Pancreas (tissue), 10 donors: ENCODE measurements around the gene TCFL5. TPM values are rescaled to one million over a fixed set of nuclear protein-coding genes. Genes with fewer than 3 reads are reported as not detected.
A peak's percentile ranks its signal among the peaks of the same experiment; 100 is the strongest.

Experiments used
- ATAC-seq, 4 donors: fragments of 200-7000 bp; cut with Tn5 transposase; one replicate each; pipeline versions ENCODE4 v1.8.0 to v1.9.1; 2020; ENCODE audit warnings: mild to moderate bottlenecking in 4 of 4, moderate library complexity in 4 of 4
- DNase-seq, 6 donors: peaks; one replicate each; pipeline ENCODE4 v3.0.0-alpha.2; 2020
- FAIRE-seq: peaks from 2 replicates; lab custom pipeline; 2012; peaks lifted over from hg19 to GRCh38; lab: Jason Lieb, UNC
- H3K27ac ChIP-seq, 4 donors: fragments of 200-600 bp; sonication (generic); 1 replicate in 3 of 4; 2 replicates in 1 of 4; pipeline versions ENCODE4 v1.5.0 to v1.8.0; 2020
- H3K27me3 ChIP-seq, 4 donors: fragments of 200-600 bp; one replicate each; pipeline ENCODE4 v1.8.0; 2021
- H3K36me3 ChIP-seq, 3 donors: fragments of 200-600 bp; sonication (generic) in 1 of 3; one replicate each; pipeline versions ENCODE4 v1.5.0 to v1.8.0; 2020 to 2021
- H3K4me1 ChIP-seq, 3 donors: fragments of 200-600 bp; one replicate each; pipeline ENCODE4 v1.8.0; 2021
- H3K4me3 ChIP-seq, 4 donors: fragments of 200-600 bp; sonication (generic) in 2 of 4; one replicate each; pipeline versions ENCODE4 v1.5.0 to v1.8.0; 2020 to 2021
- H3K9me3 ChIP-seq, 4 donors: fragments of 200-600 bp; one replicate each; pipeline ENCODE4 v1.8.0; 2021
- CTCF ChIP-seq, 4 donors: fragments of 200-600 bp; sonication (generic) in 3 of 4; IDR thresholded peaks; one replicate each; pipeline versions ENCODE4 v1.5.0 to v1.8.0; 2021; ENCODE audit warnings: antibody characterized with exemption in 4 of 4
- WGBS, 2 donors: extraction: QIAGEN DNeasy Blood & Tissue Kit; methylation state at CpG; one replicate each; pipeline ENCODE4 v1.1.7; 2013; 5-methylcytosine and 5-hydroxymethylcytosine counted together
- intact Hi-C, 3 donors: fragments of 100-400 bp; cut with DNase I; formaldehyde crosslinking; loops; one replicate each; pipeline versions ENCODE4 v1.11.1 to v1.14.2; 2022
- polyA plus RNA-seq, 2 donors: library from polyadenylated mRNA; stranded (reverse); fragments of 200-250 nt; gene quantifications; one replicate each; pipeline ENCODE4 v1.2.3, GENCODE V29; 2013
- total RNA-seq, 6 donors: library from RNA; stranded (reverse); fragmentation: NEBNext Ultra II Directional in 4 of 6; extraction: Animal tissue kit (Norgen Biotek cat#: 25700) in 4 of 6; gene quantifications; one replicate each; pipeline versions ENCODE4 v1.2.1 to v1.2.4, GENCODE V29; 2021 to 2023
- donor health status: healthy with polysubstance abuse.
- donor health status: DM: no; HTN: no; CAD: no; lungs with moderate emphysema.
- donor health status: DM: no; HTN: no; CAD: no.
- donor health status: control.
- donor health status: control.
- donor health status: Bipolar disorder and iron deficiency.
- donor health status: DM: yes; HTN: yes; CAD: no.
- donor health status: DM: no; HTN: no; CAD: no.
- donor health status: DM: no; HTN: no; CAD: no.
- donor health status: DM: yes; HTN: yes; CAD: no.

Gene TCFL5
- total and polyA plus RNA-seq, 8 donors = 2.5 to 4.9 (median 4.0) TPM

DNA sequence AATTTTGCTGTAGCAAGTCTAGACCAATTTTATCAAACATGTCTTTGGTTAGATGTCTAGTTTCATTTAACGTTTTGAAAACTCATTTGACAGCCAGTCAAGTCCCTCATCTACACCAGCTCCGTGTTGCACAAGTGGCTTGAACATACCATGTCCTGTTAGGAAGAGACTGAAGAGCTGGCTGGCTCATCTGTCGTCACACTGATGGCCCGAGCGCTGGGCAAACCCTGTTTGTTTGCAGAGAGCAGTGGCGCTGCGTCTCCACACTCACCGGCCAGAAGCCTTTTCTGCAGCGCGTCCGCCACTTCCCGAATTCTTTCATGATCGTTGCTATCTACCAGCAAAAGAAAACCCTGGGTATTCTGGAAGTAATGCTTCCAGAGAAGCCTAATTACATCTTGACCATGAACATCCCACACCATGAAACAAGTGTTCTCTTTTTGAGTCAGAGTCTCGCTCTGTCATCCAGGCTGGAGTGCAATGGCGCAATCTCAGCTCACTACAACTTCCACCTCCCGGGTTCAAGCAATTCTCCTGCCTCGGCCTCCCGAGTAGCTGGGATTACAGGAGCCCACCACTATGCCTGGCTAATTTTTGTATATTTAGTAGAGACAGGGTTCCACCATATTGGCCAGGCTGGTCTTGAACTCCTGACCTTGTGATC lies 10.7 kb upstream of the TCFL5 start:
- Histone ChIP-seq H3K9me3 (no peaks in the 10 kb centered on the region), H3K4me1 (no peaks in the 10 kb centered on the region), H3K27ac (no peak overlapping the region), H3K36me3 (no peaks in the 10 kb centered on the region), H3K4me3 (no peak overlapping the region), H3K27me3 (no peaks in the 10 kb centered on the region)
- DNase-seq (peak in 1 of 6 donors; percentile 39), ATAC-seq (no peak), FAIRE-seq (no peak)
- intact Hi-C loops = no loop called here
- 48 to 57% methylated on average over 18 of the region's 18 CpGs for WGBS, 2 donors
- no peak for TF ChIP-seq CTCF (IDR thresholded peaks at IDR 0.05)

DNA sequence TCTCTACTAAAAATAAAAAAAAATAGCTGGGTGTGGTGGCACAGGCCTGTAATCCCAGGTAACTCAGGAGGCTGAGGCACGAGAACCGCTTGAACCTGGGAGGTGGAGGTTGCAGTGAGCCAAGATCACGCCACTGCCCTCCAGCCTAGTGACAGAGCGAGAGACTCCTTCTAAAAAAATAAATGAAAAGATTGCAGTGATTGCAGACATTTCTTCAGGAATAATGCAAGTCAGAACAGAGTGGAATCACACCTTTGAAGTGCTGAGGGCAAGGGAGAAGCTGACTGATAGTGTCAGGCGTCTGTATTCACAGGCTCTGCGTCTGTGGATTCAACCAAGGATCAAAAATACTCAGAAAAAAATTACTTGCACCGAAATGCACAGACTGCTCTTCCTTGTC lies 2.6 kb upstream of the TCFL5 start:
- no peak overlapping the region for H3K27ac ChIP-seq
- no peaks in the 10 kb centered on the region for H3K27me3 ChIP-seq
- DNase-seq (peak in 1 of 6 donors; percentile 18), ATAC-seq (no peak), FAIRE-seq (no peak)
- TF ChIP-seq CTCF (IDR thresholded peaks at IDR 0.05) = no peak
- intact Hi-C loops = no loop called here
- H3K36me3 ChIP-seq = no peaks in the 10 kb centered on the region
- H3K4me3 ChIP-seq = no peak overlapping the region
- 86 to 92% methylated on average over 7 of the region's 7 CpGs for WGBS, 2 donors
- peaks cover 8 to 10% (median 8%) of the 10 kb centered on the region in 3 donors for H3K4me1 ChIP-seq
- H3K9me3 ChIP-seq = no peaks in the 10 kb centered on the region

- ATAC-seq (no peak), FAIRE-seq (no peak), DNase-seq (peak in 3 of 6 donors; percentile 63 to 79 (median 67))
- no peak for TF ChIP-seq CTCF (IDR thresholded peaks at IDR 0.05)
- H3K4me1 ChIP-seq = peaks cover 8 to 10% (median 8%) of the 10 kb centered on the region in 3 donors
- no peak overlapping the region for H3K27ac ChIP-seq
- peak overlapping the region in 3 of 4 donors; percentile 18 to 51 (median 38) for H3K4me3 ChIP-seq
- intact Hi-C loops = no loop called here
- H3K27me3 ChIP-seq = no peaks in the 10 kb centered on the region
- H3K36me3 ChIP-seq = peaks cover 0 to 6% (median 0%) of the 10 kb centered on the region in 3 donors
- H3K9me3 ChIP-seq = no peaks in the 10 kb centered on the region
- WGBS, 2 donors = 3% methylated on average over 94 to 129 of the region's 129 CpGs
These were observed 514 bp downstream of the TCFL5 start for GRCh38 chr20:62860924-62861691.

DNA sequence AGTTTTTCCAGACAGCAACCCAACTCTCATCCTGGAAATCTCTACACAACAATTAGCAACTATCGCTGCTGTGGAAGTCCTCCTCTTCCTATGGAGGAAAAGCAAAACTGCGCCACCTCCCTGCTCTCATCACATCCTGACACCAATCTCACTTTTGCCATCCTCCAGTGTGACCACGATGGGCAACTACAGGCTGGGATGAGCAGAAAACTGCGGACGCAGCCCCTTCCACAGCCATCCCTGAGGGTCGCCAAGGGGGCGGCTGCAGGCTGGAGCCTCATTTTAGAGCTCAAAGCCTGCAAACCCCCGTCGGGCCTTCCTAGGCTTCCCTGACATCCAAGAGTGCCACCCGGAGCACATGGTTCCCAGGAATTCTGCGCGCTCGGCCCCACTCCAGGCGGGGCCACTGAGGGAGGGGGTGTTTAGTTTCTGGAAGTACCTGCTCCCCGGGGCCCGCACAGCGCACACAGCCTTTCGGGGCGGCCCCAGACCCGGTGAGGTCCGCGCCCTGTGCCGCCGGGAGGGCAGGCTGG lies 1.2 kb downstream of the TCFL5 start:
- FAIRE-seq = no peak
- 37 to 39% methylated on average over 24 of the region's 24 CpGs for WGBS, 2 donors
- intact Hi-C loops = no loop called here
- Histone ChIP-seq H3K4me1 (peaks cover 8 to 10% (median 8%) of the 10 kb centered on the region in 3 donors), H3K9me3 (no peaks in the 10 kb centered on the region), H3K27ac (no peak overlapping the region), H3K4me3 (peak overlapping the region in 3 of 4 donors; percentile 18 to 51 (median 20)), H3K36me3 (peaks cover 0 to 6% (median 0%) of the 10 kb centered on the region in 3 donors), H3K27me3 (no peaks in the 10 kb centered on the region)
- peak in 3 of 6 donors; percentile 41 to 68 (median 63) for DNase-seq
- TF ChIP-seq CTCF (IDR thresholded peaks at IDR 0.05) = no peak
- no peak for ATAC-seq
